CD4-positive, CD25-positive, alpha-beta regulatory T cell (primary cell): ENCODE measurements around the gene AKAP14. TPM values are rescaled to one million over a fixed set of nuclear protein-coding genes. Genes with fewer than 3 reads are reported as not detected.
"Not testable (repeated sequence)": the region's sequence is repeated elsewhere in the genome, so short reads cannot be mapped to it uniquely, and the experiment has no call there.

Source experiments
- ATAC-seq, 2 donors: fragments of 150-1000 bp; cut with Tn5 transposase; one replicate each; pipeline ENCODE4 v1.10.0; 2021; ENCODE audit warnings: low read depth in 2 of 2, moderate number of reproducible peaks in 2 of 2, moderate library complexity in 1 of 2
- DNase-seq, 3 donors: peaks; one replicate each; pipeline versions ENCODE4 v3.0.0 to v3.0.0-alpha.2; 2012 to 2022; ENCODE audit warnings: mixed read lengths in 1 of 3
- H3K27ac ChIP-seq: one replicate; pipeline ENCODE4 v1.7.0; 2013; ENCODE audit warnings: mild to moderate bottlenecking, low read length; ENCODE audit not compliant: insufficient read depth, poor library complexity, severe bottlenecking
- H3K27me3 ChIP-seq: one replicate; pipeline ENCODE4 v1.7.0; 2013; ENCODE audit warnings: low read length; ENCODE audit not compliant: control insufficient read depth, insufficient read depth
- H3K36me3 ChIP-seq: one replicate; pipeline ENCODE4 v1.7.0; 2013; ENCODE audit warnings: mild to moderate bottlenecking, low read length, moderate library complexity; ENCODE audit not compliant: control insufficient read depth, insufficient read depth
- H3K4me1 ChIP-seq: 2 replicates; pipeline ENCODE4 v1.7.0; 2013; ENCODE audit warnings: mild to moderate bottlenecking, low read length; ENCODE audit not compliant: insufficient read depth, control insufficient read depth, poor library complexity, severe bottlenecking
- H3K4me3 ChIP-seq: one replicate; pipeline ENCODE4 v1.7.0; 2013; ENCODE audit warnings: low read depth, mild to moderate bottlenecking, low read length, moderate library complexity
- H3K9me3 ChIP-seq, 2 experiments: 1 replicate in 1 of 2; 2 replicates in 1 of 2; pipeline ENCODE4 v1.7.0; 2013; ENCODE audit warnings: low read length in 2 of 2, mild to moderate bottlenecking in 1 of 2, moderate library complexity in 1 of 2; ENCODE audit not compliant: control insufficient read depth in 2 of 2
- H3K27ac Mint-ChIP-seq, 3 donors: one replicate each; pipeline ENCODE4 v1.8.0; 2020 to 2022; ENCODE audit warnings: mild to moderate bottlenecking in 3 of 3, mixed read lengths in 3 of 3, moderate library complexity in 2 of 3
- H3K27me3 Mint-ChIP-seq: one replicate; pipeline ENCODE4 v1.8.0; 2022; ENCODE audit warnings: mild to moderate bottlenecking, mixed read lengths
- H3K36me3 Mint-ChIP-seq: one replicate; pipeline ENCODE4 v1.8.0; 2020; ENCODE audit warnings: mixed read lengths
- H3K4me1 Mint-ChIP-seq, 4 donors: one replicate each; pipeline ENCODE4 v1.8.0; 2020 to 2022; ENCODE audit warnings: mixed read lengths in 4 of 4, mild to moderate bottlenecking in 1 of 4
- H3K4me3 Mint-ChIP-seq, 4 donors: one replicate each; pipeline ENCODE4 v1.8.0; 2020 to 2022; ENCODE audit warnings: mild to moderate bottlenecking in 4 of 4, mixed read lengths in 4 of 4, moderate library complexity in 3 of 4
- H3K9me3 Mint-ChIP-seq, 7 donors: one replicate each; pipeline ENCODE4 v1.8.0; 2020 to 2022; ENCODE audit warnings: mixed read lengths in 7 of 7, mild to moderate bottlenecking in 3 of 7, moderate library complexity in 2 of 7
- polyA plus RNA-seq, 4 donors: library from polyadenylated mRNA; unstranded; fragments of 300-500 nt; fragmentation: Illumina TruSeq; gene quantifications; one replicate each; pipeline ENCODE4 v1.2.3, GENCODE V29; 2021
- total RNA-seq: library from RNA; stranded (reverse); gene quantifications from one replicate; pipeline ENCODE4 v1.2.3, GENCODE V29; 2022

AKAP14 gene
- total and polyA plus RNA-seq, 5 donors from 2014 or later: not detected

DNA sequence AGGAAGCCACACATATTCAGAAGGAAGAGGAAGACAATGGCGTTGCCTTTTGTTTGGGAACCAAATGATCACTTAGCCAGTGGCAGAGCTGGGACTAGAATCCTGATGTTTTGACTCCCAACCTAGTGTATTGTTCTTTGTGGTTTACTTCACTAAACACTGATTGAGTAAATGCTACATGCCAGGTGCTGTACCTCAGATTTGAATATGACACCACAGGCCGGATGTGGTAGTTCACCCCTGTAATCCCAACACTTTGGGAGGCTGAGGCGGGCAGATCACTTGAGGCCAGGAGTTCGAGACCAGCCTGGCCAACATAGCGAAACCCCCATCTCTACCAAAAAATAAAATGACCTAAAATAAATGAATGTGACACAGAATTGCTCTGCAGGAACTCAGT, 15.6 kb upstream of the AKAP14 start:
- Mint-ChIP-seq H3K27me3 (no peaks in the 10 kb centered on the region), H3K4me1 (peaks cover 0 to 16% (median 10%) of the 10 kb centered on the region in 4 donors)

DNA sequence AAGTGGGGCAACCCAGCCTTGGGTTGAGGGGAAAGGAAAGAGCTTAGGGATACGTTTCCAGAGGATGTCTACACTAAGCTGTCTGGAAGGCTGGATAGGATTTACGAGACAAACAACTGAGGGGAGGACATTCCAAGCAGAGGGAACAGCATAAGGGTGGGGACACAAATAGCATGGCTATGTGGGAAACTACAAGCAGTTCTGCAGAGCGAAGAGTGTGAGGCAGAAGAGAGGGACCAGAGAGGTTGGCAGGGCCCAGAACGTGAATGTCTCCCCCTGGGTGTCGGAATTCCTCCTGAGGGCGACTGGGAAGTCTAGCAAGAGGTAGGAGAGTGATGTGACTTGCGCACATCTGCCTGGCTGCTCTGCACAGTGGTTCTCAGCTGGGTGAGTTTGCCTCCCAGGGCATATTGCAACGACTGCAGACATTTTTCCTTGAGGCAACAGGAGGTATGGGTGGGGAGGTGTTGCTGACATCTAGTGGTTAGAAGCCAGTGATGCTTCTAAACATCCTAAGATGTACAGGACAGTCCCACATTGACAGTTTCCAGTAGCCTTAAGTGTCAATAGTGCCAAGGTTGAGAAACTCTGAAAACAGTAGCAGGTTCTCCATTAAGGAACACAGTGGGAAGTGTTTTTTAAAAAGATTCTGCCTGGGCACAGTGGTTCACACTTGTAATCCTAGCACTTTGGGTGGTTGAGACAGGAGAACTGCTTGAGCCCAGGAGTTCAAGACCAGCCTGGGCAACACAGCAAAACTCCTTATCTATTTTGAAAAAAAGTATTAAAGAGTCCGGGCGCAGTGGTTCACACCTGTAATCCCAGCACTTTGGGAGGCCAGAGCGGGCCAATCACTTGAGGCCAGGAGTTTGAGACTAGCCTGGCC, 14.9 kb upstream of the AKAP14 start:
- peak; percentile 71 to 84 for ATAC-seq
- Histone ChIP-seq H3K9me3 (no peaks in the 10 kb centered on the region), H3K27ac (no peak overlapping the region), H3K27me3 (no peaks in the 10 kb centered on the region), H3K4me1 (no peaks in the 10 kb centered on the region), H3K4me3 (no peak overlapping the region), H3K36me3 (peaks cover 5% of the 10 kb centered on the region)
- peak overlapping the region in 2 of 3 donors; percentile 48 to 60 for H3K27ac Mint-ChIP-seq
- H3K27me3 Mint-ChIP-seq: no peaks in the 10 kb centered on the region
- peak overlapping the region in 1 of 4 donors; percentile 50 for H3K4me3 Mint-ChIP-seq
- peaks cover 0 to 16% (median 10%) of the 10 kb centered on the region in 4 donors for H3K4me1 Mint-ChIP-seq
- peak in 2 of 3 donors; percentile 45 to 73 for DNase-seq
- no peaks in the 10 kb centered on the region for H3K9me3 Mint-ChIP-seq
- no peaks in the 10 kb centered on the region for H3K36me3 Mint-ChIP-seq

More for the DNA sequence above, 15.6 kb upstream of the AKAP14 start:
- Mint-ChIP-seq H3K36me3 (no peaks in the 10 kb centered on the region), H3K4me3 (peak overlapping the region in 1 of 4 donors; percentile 21), H3K27ac (peak overlapping the region in 2 of 3 donors; percentile 48 to 60), H3K9me3 (no peaks in the 10 kb centered on the region)
- Histone ChIP-seq H3K27ac (no peak overlapping the region), H3K9me3 (no peaks in the 10 kb centered on the region), H3K36me3 (peaks cover 5% of the 10 kb centered on the region), H3K27me3 (no peaks in the 10 kb centered on the region), H3K4me3 (no peak overlapping the region), H3K4me1 (no peaks in the 10 kb centered on the region)
- DNase-seq (peak in 1 of 3 donors; percentile 27), ATAC-seq (no peak)

DNA sequence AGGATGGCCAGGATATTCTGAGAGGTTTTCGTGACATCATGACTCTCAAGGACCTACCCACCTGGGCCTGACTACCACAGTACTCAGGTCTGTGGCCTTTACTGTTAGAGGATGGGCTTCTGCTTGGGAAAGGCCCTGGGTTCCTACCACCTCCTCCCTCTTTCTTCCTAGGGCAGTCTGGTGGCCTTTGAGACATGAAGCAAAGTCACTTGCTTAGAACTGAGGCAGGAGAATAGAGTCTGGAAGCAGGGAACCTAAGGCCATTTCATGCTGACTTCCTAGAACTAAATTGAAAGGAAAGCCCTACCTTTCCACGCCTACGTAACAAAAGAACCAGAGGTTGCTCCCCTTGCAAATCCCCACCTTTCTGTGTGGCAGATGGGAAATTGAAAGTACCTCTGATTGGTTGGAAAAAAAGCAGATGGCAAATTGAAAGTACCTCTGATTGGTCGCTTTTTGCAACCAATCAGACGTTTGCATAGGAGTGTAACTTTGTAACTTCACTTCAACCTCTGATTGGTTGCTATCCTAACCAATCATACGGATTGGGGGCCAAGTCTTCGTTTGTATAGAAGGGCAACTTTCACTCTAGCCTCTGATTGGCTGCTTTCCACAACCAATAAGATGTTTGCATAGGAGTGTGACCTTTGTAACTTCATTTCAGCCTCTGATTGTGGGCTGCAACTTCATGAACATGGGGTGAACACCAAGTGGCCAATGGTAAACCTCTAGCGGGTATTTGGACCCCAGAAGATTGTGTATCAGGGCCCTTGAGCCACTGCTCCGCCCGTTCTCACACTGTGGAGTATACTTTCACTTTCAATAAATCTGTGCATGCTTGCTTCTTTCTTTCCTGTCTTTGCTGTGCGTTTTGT, 9.9 kb upstream of the AKAP14 start:
- peak; percentile 43 to 45 for ATAC-seq
- peaks cover 0 to 1% (median 0%) of the 10 kb centered on the region in 7 donors for H3K9me3 Mint-ChIP-seq
- Histone ChIP-seq H3K27ac (no peak overlapping the region), H3K36me3 (no peaks in the 10 kb centered on the region), H3K9me3 (no peaks in the 10 kb centered on the region), H3K4me1 (no peaks in the 10 kb centered on the region), H3K4me3 (peak overlapping the region; percentile 69), H3K27me3 (no peaks in the 10 kb centered on the region)
- peak overlapping the region in 1 of 3 donors; percentile 30 for H3K27ac Mint-ChIP-seq
- peak in 2 of 3 donors; percentile 48 to 69 for DNase-seq
- peaks cover 4% of the 10 kb centered on the region for H3K27me3 Mint-ChIP-seq
- peak overlapping the region; percentile 53 to 78 (median 66) for H3K4me3 Mint-ChIP-seq
- peaks cover 0 to 16% (median 8%) of the 10 kb centered on the region in 4 donors for H3K4me1 Mint-ChIP-seq
- no peaks in the 10 kb centered on the region for H3K36me3 Mint-ChIP-seq

DNA sequence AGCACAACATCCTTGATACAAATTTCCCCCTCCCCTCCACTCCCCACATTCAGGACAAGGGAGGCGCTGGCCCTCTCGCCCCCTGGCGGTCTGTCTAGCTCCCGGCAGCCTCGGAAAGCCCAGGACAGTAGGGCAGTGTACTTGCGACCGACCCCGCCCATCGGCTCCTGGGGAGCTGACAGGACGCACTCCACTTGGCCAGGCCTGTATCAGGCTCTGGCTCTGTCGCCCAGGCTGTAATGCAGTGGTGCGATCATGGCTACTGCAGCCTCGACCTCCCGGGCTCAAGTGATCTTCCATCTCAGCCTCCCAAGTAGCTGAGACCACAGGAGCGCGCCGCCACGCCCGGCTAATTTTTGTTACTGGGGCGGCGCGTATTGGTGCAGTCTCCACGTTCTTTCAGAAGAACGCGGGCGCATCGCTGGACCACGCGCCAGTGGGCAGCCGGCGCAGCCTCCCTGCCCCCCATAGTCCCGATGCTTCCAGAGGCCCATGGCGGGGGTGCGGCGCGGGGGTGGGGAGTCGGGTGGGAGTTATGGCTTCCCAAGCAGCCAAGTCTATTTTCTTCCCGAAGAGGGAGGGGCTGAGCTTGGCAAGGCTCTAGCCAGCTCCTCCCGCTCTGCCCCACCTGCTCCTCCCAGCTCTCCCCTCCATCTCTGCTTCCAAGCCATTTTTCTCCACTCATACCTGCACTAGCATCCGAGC, 7.8 kb upstream of the AKAP14 start:
- no peaks in the 10 kb centered on the region for H3K27me3 ChIP-seq
- no peak overlapping the region for H3K4me3 ChIP-seq
- no peaks in the 10 kb centered on the region for H3K36me3 Mint-ChIP-seq
- H3K4me1 ChIP-seq: no peaks in the 10 kb centered on the region
- H3K27me3 Mint-ChIP-seq: peaks cover 4% of the 10 kb centered on the region
- H3K9me3 Mint-ChIP-seq: peaks cover 0 to 1% (median 0%) of the 10 kb centered on the region in 7 donors
- H3K4me1 Mint-ChIP-seq: peaks cover 0 to 12% (median 6%) of the 10 kb centered on the region in 4 donors
- no peaks in the 10 kb centered on the region for H3K36me3 ChIP-seq
- no peaks in the 10 kb centered on the region for H3K9me3 ChIP-seq
- H3K4me3 Mint-ChIP-seq: peak overlapping the region in 2 of 4 donors; percentile 5 to 75
- no peak overlapping the region for H3K27ac Mint-ChIP-seq
- no peak overlapping the region for H3K27ac ChIP-seq
- ATAC-seq (peak; percentile 69 to 78), DNase-seq (peak; percentile 33 to 65 (median 49))

DNA sequence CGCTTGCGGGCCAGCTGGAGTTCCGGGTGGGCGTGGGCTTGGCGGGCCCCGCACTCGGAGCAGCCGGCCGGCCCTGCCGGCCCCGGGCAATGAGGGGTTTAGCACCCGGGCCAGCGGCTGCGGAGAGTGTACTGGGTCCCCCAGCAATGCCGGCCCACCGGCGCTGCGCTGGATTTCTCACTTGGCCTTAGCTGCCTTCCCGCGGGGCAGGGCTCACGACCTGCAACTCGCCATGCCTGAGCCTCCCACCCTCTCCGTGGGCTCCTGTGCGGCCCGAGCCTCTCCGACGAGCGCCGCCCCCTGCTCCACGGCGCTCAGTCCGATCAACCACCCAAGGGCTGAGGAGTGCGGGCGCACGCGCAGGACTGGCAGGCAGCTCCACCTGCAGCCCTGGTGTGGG, 5.1 kb upstream of the AKAP14 start:
- H3K27me3 ChIP-seq, ATAC-seq: not testable (repeated sequence)

DNA sequence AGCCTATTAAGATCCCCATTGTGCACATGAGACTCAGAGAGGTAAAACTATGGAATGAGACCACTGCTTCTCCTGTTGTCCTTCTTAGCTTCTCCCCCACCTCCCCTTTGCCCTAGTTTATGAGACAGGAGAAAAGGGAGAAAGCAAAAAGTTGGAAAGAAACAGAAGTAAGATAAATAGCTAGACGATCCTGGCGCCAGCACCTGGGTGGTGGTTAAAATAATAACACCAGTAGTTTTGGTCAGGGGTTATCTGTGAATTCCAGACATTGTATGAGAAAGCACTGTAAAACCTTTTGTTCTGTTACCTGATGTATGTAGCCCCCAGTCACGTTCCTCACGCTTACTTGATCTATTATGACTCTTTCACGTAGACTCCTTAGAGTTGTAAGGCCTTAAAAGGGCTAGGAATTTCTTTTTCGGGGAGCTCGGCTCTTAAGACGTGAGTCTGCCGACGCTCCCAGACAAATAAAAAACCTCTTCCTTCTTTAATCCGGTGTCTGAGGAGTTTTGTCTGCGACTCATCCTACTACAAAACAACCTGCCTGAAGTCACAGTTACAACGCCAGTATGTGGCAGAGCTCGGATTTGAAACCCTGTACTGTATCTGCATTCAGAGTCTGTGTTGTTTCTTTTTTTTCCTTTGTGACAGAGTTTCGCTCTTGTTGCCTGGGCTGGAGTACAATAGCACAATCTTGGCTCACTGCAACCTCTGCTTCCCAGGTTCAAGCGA, 3.6 kb upstream of the AKAP14 start:
- H3K27me3 Mint-ChIP-seq: peaks cover 12% of the 10 kb centered on the region
- not testable (repeated sequence) for H3K27ac ChIP-seq, H3K27me3 ChIP-seq, DNase-seq, H3K9me3 ChIP-seq, ATAC-seq, H3K4me3 ChIP-seq, H3K4me1 ChIP-seq, H3K36me3 ChIP-seq, H3K4me3 Mint-ChIP-seq, H3K4me1 Mint-ChIP-seq, H3K9me3 Mint-ChIP-seq, H3K36me3 Mint-ChIP-seq
- H3K27ac Mint-ChIP-seq: peak overlapping the region in 1 of 3 donors; percentile 43

More for the DNA sequence above, 5.1 kb upstream of the AKAP14 start:
- not testable (repeated sequence) for H3K4me3 Mint-ChIP-seq, H3K36me3 ChIP-seq, H3K4me1 ChIP-seq, H3K27ac Mint-ChIP-seq, H3K27ac ChIP-seq, H3K4me3 ChIP-seq, DNase-seq, H3K9me3 Mint-ChIP-seq, H3K36me3 Mint-ChIP-seq, H3K9me3 ChIP-seq
- H3K27me3 Mint-ChIP-seq: peaks cover 12% of the 10 kb centered on the region
- H3K4me1 Mint-ChIP-seq: peaks cover 0 to 12% (median 6%) of the 10 kb centered on the region in 4 donors

DNA sequence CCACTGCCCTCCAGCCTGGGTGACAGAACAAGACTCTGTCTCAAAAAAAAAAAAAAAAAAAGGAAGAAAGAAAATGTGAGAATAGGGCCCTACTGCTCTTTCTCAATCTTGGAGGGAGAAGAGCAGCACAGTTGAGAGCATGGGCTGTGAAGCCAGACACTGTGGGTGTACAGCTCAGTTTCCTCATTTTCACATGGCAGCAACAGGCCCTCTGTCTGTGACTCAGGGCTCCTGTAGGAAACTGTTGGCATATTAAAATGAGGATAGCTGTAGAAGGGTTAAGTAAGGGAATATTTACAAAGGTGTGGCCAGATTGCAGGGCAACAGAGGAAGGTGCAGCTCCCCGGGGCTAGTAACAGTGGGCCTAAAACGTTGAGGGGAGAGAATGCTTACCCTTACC, 3.4 kb downstream of the AKAP14 start:
- DNase-seq: no peak
- Histone ChIP-seq H3K9me3 (no peaks in the 10 kb centered on the region), H3K27ac (no peak overlapping the region), H3K27me3 (no peaks in the 10 kb centered on the region), H3K4me1 (no peaks in the 10 kb centered on the region), H3K36me3 (no peaks in the 10 kb centered on the region), H3K4me3 (no peak overlapping the region)
- Mint-ChIP-seq H3K36me3 (no peaks in the 10 kb centered on the region), H3K9me3 (no peaks in the 10 kb centered on the region), H3K27me3 (peaks cover 5% of the 10 kb centered on the region), H3K4me3 (no peak overlapping the region), H3K4me1 (peaks cover 0 to 2% (median 0%) of the 10 kb centered on the region in 4 donors), H3K27ac (no peak overlapping the region)
- ATAC-seq: no peak
